HG03558 (cell line): Measurements from ENCODE around the gene S1PR3.

Source experiments
- ATAC-seq: cut with Tn5 transposase; IDR thresholded peaks from one replicate; pipeline ENCODE4 v1.9.1; 2021; ENCODE audit warnings: moderate number of reproducible peaks; ENCODE audit not compliant: unreplicated experiment; ENCODE audit errors: extremely low read depth

Gene S1PR3

GRCh38 chr9:88966894-88967676 is 24.2 kb upstream of the S1PR3 start:
- ATAC-seq, result no peak

DNA sequence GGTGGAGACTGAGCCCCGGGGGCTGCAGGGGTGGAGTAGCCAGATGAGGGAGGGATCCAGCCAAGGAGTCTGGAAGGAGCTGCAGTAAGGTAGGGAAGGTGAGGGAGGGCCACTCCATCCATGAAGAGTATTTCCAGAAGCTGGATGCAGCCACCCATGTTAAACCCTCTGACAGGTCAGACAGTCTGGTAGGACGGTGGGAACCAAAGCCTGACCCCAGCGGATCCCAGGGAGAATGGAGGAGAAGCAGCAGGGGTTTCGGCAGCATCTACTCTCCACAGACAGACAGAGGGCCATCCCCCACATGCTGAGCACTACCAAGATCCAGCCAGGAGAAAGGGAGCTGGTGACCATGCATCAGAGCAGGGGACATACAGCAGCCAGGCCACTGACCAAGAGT is 22.5 kb upstream of the S1PR3 start:
- ATAC-seq, result no peak

- no peak for ATAC-seq
Measured at GRCh38 chr9:88969646-88970373, 21.5 kb upstream of the S1PR3 start.

GRCh38 chr9:88971131-88971960 is 19.9 kb upstream of the S1PR3 start:
- ATAC-seq, result no peak

- no peak for ATAC-seq
Measured at GRCh38 chr9:88972401-88972800, 18.9 kb upstream of the S1PR3 start.

- ATAC-seq, result no peak
Measured at GRCh38 chr9:88973281-88974045, 17.8 kb upstream of the S1PR3 start.

DNA sequence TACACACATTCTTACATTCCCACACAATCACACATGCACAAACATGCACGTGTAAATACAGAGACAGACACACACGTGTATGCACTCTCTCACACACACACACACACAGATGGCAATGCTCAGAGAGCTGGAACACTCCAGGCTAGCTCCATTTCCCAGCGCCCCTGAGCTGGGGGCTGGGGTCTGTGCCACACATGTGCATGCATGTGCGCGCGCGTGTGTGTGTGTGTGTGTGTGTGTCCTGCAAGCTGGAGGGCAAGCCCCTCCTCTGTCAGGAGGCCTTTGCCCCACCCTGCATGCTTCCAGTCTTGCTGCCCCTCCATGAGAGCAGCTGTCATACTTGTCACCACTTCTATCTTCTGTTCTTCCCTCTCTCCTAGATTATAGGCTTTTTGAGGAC is 16.6 kb upstream of the S1PR3 start:
- no peak for ATAC-seq

- no peak for ATAC-seq
Measured at GRCh38 chr9:88975966-88976889, 15.0 kb upstream of the S1PR3 start.

DNA sequence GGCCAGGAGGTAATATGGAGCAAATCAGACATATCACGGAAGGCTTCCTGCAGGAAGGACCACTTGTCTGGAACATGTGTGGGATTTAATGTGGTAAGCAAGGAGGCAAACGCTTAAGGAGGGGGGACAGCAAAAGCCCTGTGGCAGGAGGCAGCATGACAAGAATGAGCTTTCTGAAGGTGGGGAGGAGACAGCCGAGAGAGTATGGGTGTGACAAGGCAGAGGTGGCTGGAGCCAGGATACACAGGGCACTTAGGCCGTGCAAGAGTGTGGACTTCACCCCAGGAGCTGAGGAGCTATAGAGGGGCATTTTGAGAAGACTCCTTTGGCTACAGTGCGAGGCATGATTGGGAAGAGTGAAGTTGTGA is 14.4 kb upstream of the S1PR3 start:
- no peak for ATAC-seq

DNA sequence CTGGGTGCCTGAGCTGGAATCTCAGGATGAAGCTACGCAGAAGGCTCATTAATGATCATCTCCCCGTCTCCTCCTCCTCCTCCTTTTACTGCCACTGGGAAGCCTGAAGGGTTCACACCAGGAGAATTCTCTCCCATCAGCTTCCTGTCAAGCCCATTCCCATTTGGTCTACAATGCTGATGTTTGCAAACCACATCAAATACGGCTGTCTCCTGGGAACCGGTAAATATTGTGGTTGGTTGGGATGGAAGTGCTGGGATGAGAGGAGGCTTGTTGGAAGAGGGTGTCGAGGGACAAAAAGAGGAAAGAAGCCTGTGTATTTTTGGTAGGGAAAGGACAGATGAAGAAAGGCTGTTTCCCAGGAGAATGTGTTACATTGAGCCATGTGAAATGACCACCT is 13.2 kb upstream of the S1PR3 start:
- ATAC-seq, result no peak

DNA sequence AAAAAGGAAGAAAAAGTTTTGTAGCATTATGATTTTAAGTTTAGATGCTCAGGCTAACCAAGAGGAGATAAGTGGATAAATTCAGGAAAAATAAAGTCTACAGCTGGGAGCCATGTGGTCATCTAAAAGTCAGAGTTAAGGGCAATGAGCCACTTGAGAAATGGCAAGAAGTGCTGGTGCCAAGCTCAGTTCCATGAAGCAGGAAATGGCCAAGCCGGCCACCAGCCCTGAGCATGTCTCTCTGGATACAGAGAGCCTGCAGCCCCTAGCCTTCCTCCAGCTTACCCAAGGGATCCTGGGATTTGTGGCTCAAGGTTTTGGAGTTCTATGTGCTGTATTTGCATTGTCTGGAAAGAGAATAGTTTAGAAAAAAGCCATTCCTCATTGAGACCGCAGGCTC is 12.2 kb upstream of the S1PR3 start:
- ATAC-seq, result no peak

GRCh38 chr9:88979791-88980190 is 11.5 kb upstream of the S1PR3 start:
- no peak for ATAC-seq

DNA sequence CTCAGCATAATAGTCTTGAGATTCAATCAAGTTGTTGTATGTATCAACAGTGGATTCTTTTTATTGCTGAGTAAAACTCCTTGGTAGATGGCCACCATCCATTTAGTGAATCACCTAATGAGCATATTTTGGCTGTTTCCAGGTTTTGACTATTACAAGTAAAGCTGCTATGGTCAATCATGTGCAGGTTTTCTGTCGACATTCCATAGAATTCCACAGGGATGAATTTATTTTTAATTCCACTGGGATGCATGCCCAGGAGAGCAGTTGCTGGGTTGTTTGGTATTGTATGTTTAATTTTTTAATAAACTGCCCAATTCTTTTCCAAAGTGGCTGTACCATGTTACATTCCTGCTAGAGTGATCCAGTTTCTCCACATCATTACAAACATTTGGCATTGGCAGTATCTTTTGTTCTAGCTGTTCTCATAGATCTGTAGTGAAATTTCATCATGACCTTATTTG is 10.5 kb upstream of the S1PR3 start:
- ATAC-seq, result no peak

- ATAC-seq, result no peak
Measured at GRCh38 chr9:88983865-88984542, 7.3 kb upstream of the S1PR3 start.

- no peak for ATAC-seq
Measured at GRCh38 chr9:88984543-88984883, 6.8 kb upstream of the S1PR3 start.

- ATAC-seq, result no peak
Measured at GRCh38 chr9:88985616-88986015, 5.7 kb upstream of the S1PR3 start.

- ATAC-seq, result no peak
Measured at GRCh38 chr9:88986776-88987175, 4.5 kb upstream of the S1PR3 start.

GRCh38 chr9:88987661-88988060 is 3.6 kb upstream of the S1PR3 start:
- no peak for ATAC-seq
